ENCODE data around the gene PACS1.

- TF ChIP-seq CTCF (IDR thresholded peaks at IDR 0.05) (no peak), CHD2 (IDR thresholded peaks at IDR 0.05; ENCODE audit: low read length, partially characterized antibody) (no peak), JUND (IDR thresholded peaks at IDR 0.05) (no peak), MXI1 (IDR thresholded peaks at IDR 0.05; ENCODE audit: low read depth, low read length) (no peak), RFX5 (IDR thresholded peaks at IDR 0.05; ENCODE audit: low read length) (no peak), GATA2 (CRISPR knock-in tag; IDR thresholded peaks at IDR 0.05) (no peak), EP300 (IDR thresholded peaks at IDR 0.05; ENCODE audit: borderline replicate concordance in 1 of 2, low read depth in 1 of 2, low read length in 1 of 2) (no peak), TAF1 (IDR thresholded peaks at IDR 0.05; ENCODE audit: borderline replicate concordance, low read depth, low read length) (no peak), SMC3 (IDR thresholded peaks at IDR 0.05; ENCODE audit: low read depth, low read length) (no peak), MAX (IDR thresholded peaks at IDR 0.05; ENCODE audit: low read depth) (no peak), ELF1 (IDR thresholded peaks at IDR 0.05) (no peak), POLR2AphosphoS5 (IDR thresholded peaks at IDR 0.05; ENCODE audit: low read depth, low read length) (no peak)
Measured at GRCh38 chr11:66280428-66280827, 210.4 kb downstream of the PACS1 start.

Measured in SK-N-SH (cell line).